ENCODE measurements around the gene KLF18.
"Not testable (repeated sequence)": the region's sequence is repeated elsewhere in the genome, so short reads cannot be mapped to it uniquely, and the experiment has no call there.

DNA sequence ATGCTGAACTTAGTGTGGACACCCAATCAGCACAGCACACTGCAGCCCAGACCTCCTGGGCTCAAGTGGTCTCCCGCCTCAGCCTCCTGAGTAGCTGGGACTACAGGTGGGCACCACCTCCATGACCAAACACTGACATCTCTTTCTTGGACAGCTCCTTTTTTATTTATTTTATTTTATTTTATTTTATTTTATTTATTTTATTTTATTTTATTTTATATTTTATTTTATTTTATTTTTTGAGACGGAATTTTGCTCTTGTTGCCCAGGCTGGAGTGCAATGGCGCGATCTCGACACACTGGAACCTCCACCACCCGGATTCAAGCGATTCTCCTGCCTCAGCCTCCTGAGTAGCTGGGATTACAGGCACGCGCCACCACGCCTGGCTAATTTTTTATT lies 24.2 kb downstream of the KLF18 start:
- not testable (repeated sequence) for TF ChIP-seq ZNF274 (IDR thresholded peaks at IDR 0.05; ENCODE audit: low read depth, low read length); YY1 (IDR thresholded peaks at IDR 0.05; ENCODE audit: insufficient read depth, insufficient read length)
